Cardiac muscle cell (in vitro differentiated cells and primary cell): ENCODE results near the gene VPS50. TPM values are rescaled to one million over a fixed set of nuclear protein-coding genes. Genes with fewer than 3 reads are reported as not detected.

Experiments
- DNase-seq, 2 donors: peaks; one replicate each; pipeline versions ENCODE4 v3.0.0 to v3.0.0-alpha.2; 2010 to 2017; ENCODE audit warnings: low read depth in 1 of 2, low spot score in 1 of 2
- H3K27ac ChIP-seq: fragments of 200-600 bp; sonication (generic); 2 replicates; pipeline ENCODE4 v1.5.1; 2016
- H3K27me3 ChIP-seq: fragments of 200-600 bp; sonication (generic); 2 replicates; pipeline ENCODE4 v1.6.0; 2016; ENCODE audit warnings: control low read depth
- H3K36me3 ChIP-seq: fragments of 200-600 bp; sonication (generic); 2 replicates; pipeline ENCODE4 v1.5.1; 2016; ENCODE audit warnings: control low read depth
- H3K4me1 ChIP-seq: fragments of 200-600 bp; sonication (generic); 2 replicates; pipeline ENCODE4 v1.8.1; 2017; ENCODE audit warnings: low read depth, mild to moderate bottlenecking, mixed run types
- H3K4me3 ChIP-seq: fragments of 200-600 bp; sonication (generic); 2 replicates; pipeline ENCODE4 v1.5.1; 2016; ENCODE audit warnings: mild to moderate bottlenecking
- H3K9me3 ChIP-seq: fragments of 200-600 bp; sonication (generic); 2 replicates; pipeline ENCODE4 v1.5.1; 2017; ENCODE audit warnings: low read depth, mild to moderate bottlenecking, control low read depth
- polyA plus RNA-seq: library from polyadenylated mRNA; unstranded; fragments of >200 nt; fragmentation: Nextera tagmentation; extraction: Ambion mirVana; gene quantifications from 2 replicates; pipeline ENCODE4 v1.2.1, GENCODE V29; 2016
- total RNA-seq: library from RNA; depleted of rRNA; stranded (reverse); fragments of >200 nt; gene quantifications from 2 replicates; pipeline ENCODE4 v1.2.3, GENCODE V29; 2016
- TF ChIP-seq, protein P1 (sequence below): IDR thresholded peaks from 2 replicates; pipeline ENCODE4 v1.5.1; 2012; ENCODE audit warnings: low read depth, mild to moderate bottlenecking, low read length

Gene VPS50
- total and polyA plus RNA-seq, 2 experiments from 2014 or later: 14.9 to 22.2 TPM

- TF ChIP-seq, protein P1, sequence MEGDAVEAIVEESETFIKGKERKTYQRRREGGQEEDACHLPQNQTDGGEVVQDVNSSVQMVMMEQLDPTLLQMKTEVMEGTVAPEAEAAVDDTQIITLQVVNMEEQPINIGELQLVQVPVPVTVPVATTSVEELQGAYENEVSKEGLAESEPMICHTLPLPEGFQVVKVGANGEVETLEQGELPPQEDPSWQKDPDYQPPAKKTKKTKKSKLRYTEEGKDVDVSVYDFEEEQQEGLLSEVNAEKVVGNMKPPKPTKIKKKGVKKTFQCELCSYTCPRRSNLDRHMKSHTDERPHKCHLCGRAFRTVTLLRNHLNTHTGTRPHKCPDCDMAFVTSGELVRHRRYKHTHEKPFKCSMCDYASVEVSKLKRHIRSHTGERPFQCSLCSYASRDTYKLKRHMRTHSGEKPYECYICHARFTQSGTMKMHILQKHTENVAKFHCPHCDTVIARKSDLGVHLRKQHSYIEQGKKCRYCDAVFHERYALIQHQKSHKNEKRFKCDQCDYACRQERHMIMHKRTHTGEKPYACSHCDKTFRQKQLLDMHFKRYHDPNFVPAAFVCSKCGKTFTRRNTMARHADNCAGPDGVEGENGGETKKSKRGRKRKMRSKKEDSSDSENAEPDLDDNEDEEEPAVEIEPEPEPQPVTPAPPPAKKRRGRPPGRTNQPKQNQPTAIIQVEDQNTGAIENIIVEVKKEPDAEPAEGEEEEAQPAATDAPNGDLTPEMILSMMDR: no peak
- H3K4me3 ChIP-seq: no peak overlapping the region
- no peaks in the 10 kb centered on the region for H3K4me1 ChIP-seq
- no peak overlapping the region for H3K27ac ChIP-seq
- no peaks in the 10 kb centered on the region for H3K36me3 ChIP-seq
- DNase-seq: no peak
- no peaks in the 10 kb centered on the region for H3K9me3 ChIP-seq
- no peaks in the 10 kb centered on the region for H3K27me3 ChIP-seq
Measured at GRCh38 chr7:93265220-93265619, 33.1 kb downstream of the VPS50 start.

- peak in 1 of 2 donors; percentile 1 for DNase-seq
- Histone ChIP-seq H3K9me3 (no peaks in the 10 kb centered on the region), H3K4me3 (no peak overlapping the region), H3K4me1 (no peaks in the 10 kb centered on the region), H3K27me3 (no peaks in the 10 kb centered on the region), H3K36me3 (peaks cover 10% of the 10 kb centered on the region), H3K27ac (no peak overlapping the region)
- TF ChIP-seq, protein P1: no peak
Measured at GRCh38 chr7:93279541-93279940, 47.4 kb downstream of the VPS50 start.

GRCh38 chr7:93284908-93285307 is 52.7 kb downstream of the VPS50 start:
- DNase-seq: peak in 1 of 2 donors; percentile 19
- Histone ChIP-seq H3K27me3 (no peaks in the 10 kb centered on the region), H3K9me3 (no peaks in the 10 kb centered on the region), H3K27ac (peak overlapping the region; percentile 42), H3K36me3 (no peaks in the 10 kb centered on the region), H3K4me3 (no peak overlapping the region), H3K4me1 (no peaks in the 10 kb centered on the region)
- TF ChIP-seq, protein P1: no peak

DNA sequence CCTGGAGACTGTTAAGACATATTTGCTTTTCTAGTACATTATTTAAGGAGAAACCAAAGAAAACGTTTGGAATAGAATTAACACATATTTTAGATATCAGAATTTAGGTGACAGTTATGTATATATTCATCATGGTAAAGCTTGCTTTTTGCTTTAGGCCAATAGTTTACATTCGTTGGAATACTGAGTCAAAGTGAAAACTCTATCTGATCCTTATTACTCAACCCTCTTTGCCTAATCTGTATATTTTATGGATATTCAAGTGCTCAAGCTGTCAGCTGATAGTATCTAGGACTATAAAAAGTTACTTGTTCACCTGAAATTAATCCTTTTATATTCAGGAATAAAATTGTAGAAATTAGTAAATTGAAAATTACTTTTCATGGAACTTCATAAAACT is 61.1 kb downstream of the VPS50 start:
- no peak overlapping the region for H3K27ac ChIP-seq
- no peak for DNase-seq
- H3K4me3 ChIP-seq: no peak overlapping the region
- H3K4me1 ChIP-seq: no peaks in the 10 kb centered on the region
- no peaks in the 10 kb centered on the region for H3K9me3 ChIP-seq
- H3K36me3 ChIP-seq: no peaks in the 10 kb centered on the region
- H3K27me3 ChIP-seq: no peaks in the 10 kb centered on the region
- TF ChIP-seq, protein P1: no peak

DNA sequence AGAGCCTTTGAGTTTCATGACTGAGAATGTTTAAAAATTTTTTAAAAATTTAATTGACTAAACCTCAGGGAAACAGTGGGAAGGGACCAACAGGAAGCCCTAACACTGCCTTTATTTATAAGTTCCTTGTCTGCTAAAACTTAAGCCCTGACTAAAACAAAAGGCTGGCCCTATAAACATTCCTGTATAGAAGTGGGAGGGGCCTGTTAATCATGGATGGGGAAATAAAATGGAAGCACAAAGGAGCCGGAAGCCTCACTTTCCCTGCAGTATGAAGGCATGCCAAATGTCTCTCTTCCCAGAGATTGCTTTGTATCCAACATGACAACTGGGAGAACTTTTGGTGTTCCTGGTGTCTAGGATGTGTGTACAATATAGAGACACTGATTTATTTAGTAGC is 66.0 kb downstream of the VPS50 start:
- Histone ChIP-seq H3K27me3 (no peaks in the 10 kb centered on the region), H3K9me3 (no peaks in the 10 kb centered on the region), H3K4me3 (no peak overlapping the region), H3K27ac (no peak overlapping the region), H3K36me3 (no peaks in the 10 kb centered on the region), H3K4me1 (no peaks in the 10 kb centered on the region)
- TF ChIP-seq, protein P1: no peak
- DNase-seq: no peak

DNA sequence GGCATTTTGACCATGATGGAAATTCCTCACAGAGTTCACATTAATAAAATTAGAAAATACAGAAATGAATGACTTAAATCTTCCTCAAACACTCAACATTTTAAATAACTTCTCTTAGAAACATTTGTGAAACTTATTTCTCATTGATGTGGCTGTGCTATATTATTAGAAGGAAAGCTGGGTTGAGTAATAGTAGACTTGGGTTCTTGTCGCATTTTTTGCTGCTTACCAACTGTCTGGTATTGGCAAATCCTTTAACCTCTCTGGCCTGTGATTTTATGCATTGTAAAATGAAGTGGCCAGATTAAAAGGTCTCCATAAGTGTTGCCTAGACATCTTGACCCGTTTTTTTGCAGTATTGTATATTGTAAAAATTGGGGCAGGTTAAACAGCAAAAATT is 66.5 kb downstream of the VPS50 start:
- Histone ChIP-seq H3K4me1 (no peaks in the 10 kb centered on the region), H3K4me3 (no peak overlapping the region), H3K27ac (no peak overlapping the region), H3K9me3 (no peaks in the 10 kb centered on the region), H3K27me3 (no peaks in the 10 kb centered on the region), H3K36me3 (no peaks in the 10 kb centered on the region)
- peak in 1 of 2 donors; percentile 18 for DNase-seq
- TF ChIP-seq, protein P1: no peak
